GM12892 (cell line): ENCODE data around the gene DYNC2H1.

Experiments
- DNase-seq: peaks from one replicate; pipeline ENCODE4 v3.0.0; 2011; ENCODE audit not compliant: insufficient read length
- FAIRE-seq: peaks from 2 replicates; lab custom pipeline; 2011; peaks lifted over from hg19 to GRCh38; lab: Jason Lieb, UNC
- POLR2A ChIP-seq: IDR thresholded peaks from 2 replicates; pipeline ENCODE4 v1.6.1; 2011; ENCODE audit warnings: low read depth, low read length, control low read depth
- POLR2AphosphoS5 ChIP-seq: IDR thresholded peaks from 2 replicates; pipeline ENCODE4 v1.6.1; 2011; ENCODE audit warnings: low read depth, low read length, control low read depth
- TAF1 ChIP-seq: IDR thresholded peaks from 2 replicates; pipeline ENCODE4 v1.6.1; 2011; ENCODE audit warnings: low read depth, mild to moderate bottlenecking, control low read depth, low read length, borderline replicate concordance

The DYNC2H1 gene

GRCh38 chr11:103448966-103449365 is 339.7 kb downstream of the DYNC2H1 start:
- peak; percentile 36 for FAIRE-seq

GRCh38 chr11:103450241-103450640 is 341.0 kb downstream of the DYNC2H1 start:
- no peak for TF ChIP-seq TAF1
- no peak for TF ChIP-seq POLR2A
- TF ChIP-seq POLR2AphosphoS5 = no peak
- no peak for FAIRE-seq
- no peak for DNase-seq

More at GRCh38 chr11:103448966-103449365, 339.7 kb downstream of the DYNC2H1 start:
- no peak for DNase-seq
- TF ChIP-seq POLR2AphosphoS5 = no peak
- no peak for TF ChIP-seq TAF1
- no peak for TF ChIP-seq POLR2A

- TF ChIP-seq POLR2A (no peak), TAF1 (no peak), POLR2AphosphoS5 (no peak)
- DNase-seq (no peak), FAIRE-seq (no peak)
Observed at GRCh38 chr11:103453126-103453525, 343.9 kb downstream of the DYNC2H1 start.

GRCh38 chr11:103453915-103454709 is 344.9 kb downstream of the DYNC2H1 start:
- FAIRE-seq (peak; percentile 21), DNase-seq (no peak)
- TF ChIP-seq TAF1 (no peak), POLR2AphosphoS5 (no peak), POLR2A (no peak)

GRCh38 chr11:103464420-103464819 is 355.2 kb downstream of the DYNC2H1 start:
- DNase-seq (no peak), FAIRE-seq (no peak)
- TF ChIP-seq POLR2AphosphoS5 (no peak), TAF1 (no peak), POLR2A (no peak)

- no peak for DNase-seq
- no peak for TF ChIP-seq POLR2A
- no peak for TF ChIP-seq TAF1
- no peak for TF ChIP-seq POLR2AphosphoS5
- FAIRE-seq = no peak
Observed at GRCh38 chr11:103465555-103466140, 356.4 kb downstream of the DYNC2H1 start.

- TF ChIP-seq TAF1 = no peak
- TF ChIP-seq POLR2A = no peak
- no peak for TF ChIP-seq POLR2AphosphoS5
- FAIRE-seq (no peak), DNase-seq (no peak)
Observed at GRCh38 chr11:103471546-103471945, 362.3 kb downstream of the DYNC2H1 start.

GRCh38 chr11:103476874-103477273 is 367.6 kb downstream of the DYNC2H1 start:
- DNase-seq (no peak), FAIRE-seq (no peak)
- TF ChIP-seq TAF1 = no peak
- no peak for TF ChIP-seq POLR2A
- no peak for TF ChIP-seq POLR2AphosphoS5

- FAIRE-seq = no peak
- TF ChIP-seq TAF1 (no peak), POLR2AphosphoS5 (no peak), POLR2A (no peak)
- no peak for DNase-seq
Observed at GRCh38 chr11:103480421-103480820, 371.2 kb downstream of the DYNC2H1 start.

- FAIRE-seq (no peak), DNase-seq (no peak)
Observed at GRCh38 chr11:103483996-103484395, 374.8 kb downstream of the DYNC2H1 start.

GRCh38 chr11:103484545-103484944 is 375.3 kb downstream of the DYNC2H1 start:
- no peak for FAIRE-seq
- DNase-seq = no peak

More at GRCh38 chr11:103483996-103484395, 374.8 kb downstream of the DYNC2H1 start:
- TF ChIP-seq POLR2AphosphoS5 (no peak), TAF1 (no peak), POLR2A (no peak)

GRCh38 chr11:103486604-103487003 is 377.4 kb downstream of the DYNC2H1 start:
- no peak for FAIRE-seq
- no peak for DNase-seq
- TF ChIP-seq POLR2A (no peak), POLR2AphosphoS5 (no peak), TAF1 (no peak)

More at GRCh38 chr11:103484545-103484944, 375.3 kb downstream of the DYNC2H1 start:
- TF ChIP-seq POLR2A (no peak), POLR2AphosphoS5 (no peak), TAF1 (no peak)
